Epidermal melanocyte (primary cell): ENCODE results near the gene FOXJ3.

Experiments used
- DNase-seq: peaks from one replicate; pipeline ENCODE4 v3.0.0; 2011; ENCODE audit warnings: low spot score; ENCODE audit not compliant: insufficient read length

FOXJ3 gene

GRCh38 chr1:42335050-42335808 is at the start of gene FOXJ3:
Gene FOXJ3 (minus strand): TSS chr1:42335235. CDS start chr1:42311093, 24,142 bp downstream.
- peak; percentile 86 for DNase-seq

GRCh38 chr1:42381280-42381673 is 46.2 kb upstream of the FOXJ3 start:
- DNase-seq, result no peak

- peak; percentile 72 for DNase-seq
These were observed 45.7 kb upstream of the FOXJ3 start, which contains the start of gene RIMKLA for GRCh38 chr1:42380586-42381279. Gene RIMKLA (plus strand): TSS chr1:42380792. CDS start chr1:42380935, 143 bp downstream.

- peak; percentile 50 for DNase-seq
These were observed 45.0 kb upstream of the FOXJ3 start for GRCh38 chr1:42379794-42380585.

GRCh38 chr1:42372796-42373195 is 37.8 kb upstream of the FOXJ3 start:
- DNase-seq, result no peak

GRCh38 chr1:42370876-42371549 is 36.0 kb upstream of the FOXJ3 start:
- no peak for DNase-seq

GRCh38 chr1:42369471-42369870 is 34.4 kb upstream of the FOXJ3 start:
- DNase-seq, result no peak

- DNase-seq, result no peak
These were observed 33.2 kb upstream of the FOXJ3 start for GRCh38 chr1:42368096-42368795.

- no peak for DNase-seq
These were observed 30.1 kb upstream of the FOXJ3 start for GRCh38 chr1:42365118-42365517.

GRCh38 chr1:42364542-42364941 is 29.5 kb upstream of the FOXJ3 start:
- DNase-seq, result no peak

- no peak for DNase-seq
These were observed 29.1 kb upstream of the FOXJ3 start for GRCh38 chr1:42364089-42364488.

- DNase-seq, result no peak
These were observed 24.4 kb upstream of the FOXJ3 start for GRCh38 chr1:42359466-42359865.

- DNase-seq, result no peak
These were observed 23.8 kb upstream of the FOXJ3 start for GRCh38 chr1:42358791-42359190.

GRCh38 chr1:42350086-42350485 is 15.1 kb upstream of the FOXJ3 start:
- no peak for DNase-seq

GRCh38 chr1:42348498-42348897 is 13.5 kb upstream of the FOXJ3 start:
- no peak for DNase-seq

- no peak for DNase-seq
These were observed 8.0 kb upstream of the FOXJ3 start for GRCh38 chr1:42343049-42343448.

- DNase-seq, result no peak
These were observed 5.9 kb upstream of the FOXJ3 start for GRCh38 chr1:42340901-42341300.

GRCh38 chr1:42340093-42340492 is 5.1 kb upstream of the FOXJ3 start:
- no peak for DNase-seq

GRCh38 chr1:42336978-42337377 is 1.9 kb upstream of the FOXJ3 start:
- no peak for DNase-seq

GRCh38 chr1:42335809-42336518 is 929 bp upstream of the FOXJ3 start:
- no peak for DNase-seq
